HG03175 (cell line): ENCODE data around the gene SEBOX.
A peak's percentile ranks its signal among the peaks of the same experiment; 100 is the strongest.

ENCODE experiments used
- ATAC-seq: cut with Tn5 transposase; IDR thresholded peaks from one replicate; pipeline ENCODE4 v1.9.1; 2021; ENCODE audit warnings: mild to moderate bottlenecking, moderate library complexity; ENCODE audit not compliant: unreplicated experiment

SEBOX gene

DNA sequence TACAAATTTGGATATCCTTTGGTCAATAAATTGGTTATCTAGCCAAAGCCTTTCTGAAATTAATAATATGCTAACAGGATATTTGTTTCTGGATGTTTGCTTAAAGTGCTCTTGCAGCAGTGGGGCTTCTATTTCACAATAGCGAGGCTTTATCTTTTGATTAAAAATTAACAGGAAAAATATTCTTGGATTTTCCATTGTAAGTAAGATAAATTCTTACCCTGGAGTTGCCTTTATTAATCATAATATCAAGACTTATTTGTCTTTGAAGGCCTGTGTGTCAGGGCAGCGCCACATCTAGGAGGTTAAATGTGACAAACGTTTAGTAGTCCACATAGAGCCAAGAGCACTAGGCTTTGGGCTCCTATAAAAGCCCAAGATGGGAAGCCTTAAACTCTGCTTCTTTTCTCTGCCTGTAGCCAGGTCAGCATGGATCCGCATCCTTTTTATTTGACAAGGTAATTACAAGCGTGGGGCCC, 40.7 kb downstream of the SEBOX start:
- ATAC-seq: no peak

DNA sequence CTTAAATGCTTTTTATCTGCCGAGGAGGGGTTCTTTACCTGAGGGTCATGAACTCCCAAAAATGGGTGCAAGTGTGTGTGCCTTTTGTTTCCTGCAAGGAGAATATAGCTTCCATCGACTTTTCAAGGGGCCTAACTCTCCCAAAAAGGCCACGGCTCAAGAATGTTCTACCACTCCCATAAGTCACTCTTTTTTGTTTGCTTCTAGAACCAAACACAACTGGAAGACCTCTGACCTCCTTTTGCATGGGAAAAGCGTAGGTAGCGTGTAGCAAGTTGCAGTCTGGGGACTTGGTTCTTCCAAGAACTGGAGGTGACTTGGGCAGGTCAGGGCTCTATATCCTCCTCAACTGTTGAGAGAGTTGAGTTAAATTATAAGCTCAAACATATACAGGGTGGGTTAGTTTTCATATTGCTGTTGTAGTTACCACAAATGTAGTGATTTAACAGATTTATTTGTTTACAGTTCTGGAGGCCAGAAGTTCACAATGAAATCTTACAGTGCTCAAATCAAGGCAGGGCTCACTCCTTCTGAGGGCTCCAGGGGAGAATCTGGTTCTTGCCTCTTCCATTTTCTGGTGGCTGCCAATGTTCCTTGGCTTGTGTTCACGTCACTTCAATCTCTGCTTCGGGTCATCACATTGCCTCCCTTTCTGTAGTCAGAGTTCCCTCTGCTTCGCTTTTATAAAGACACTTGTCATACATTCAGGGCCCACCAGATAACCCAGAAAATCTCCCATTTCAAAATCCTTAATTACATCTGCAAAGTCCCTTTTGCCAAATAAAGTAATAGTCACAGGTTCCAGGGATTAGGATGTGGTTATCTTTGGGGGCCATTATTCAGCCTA, 44.6 kb downstream of the SEBOX start:
- ATAC-seq: no peak

GRCh38 chr17:28319598-28319935, 45.4 kb downstream of the SEBOX start:
- no peak for ATAC-seq

DNA sequence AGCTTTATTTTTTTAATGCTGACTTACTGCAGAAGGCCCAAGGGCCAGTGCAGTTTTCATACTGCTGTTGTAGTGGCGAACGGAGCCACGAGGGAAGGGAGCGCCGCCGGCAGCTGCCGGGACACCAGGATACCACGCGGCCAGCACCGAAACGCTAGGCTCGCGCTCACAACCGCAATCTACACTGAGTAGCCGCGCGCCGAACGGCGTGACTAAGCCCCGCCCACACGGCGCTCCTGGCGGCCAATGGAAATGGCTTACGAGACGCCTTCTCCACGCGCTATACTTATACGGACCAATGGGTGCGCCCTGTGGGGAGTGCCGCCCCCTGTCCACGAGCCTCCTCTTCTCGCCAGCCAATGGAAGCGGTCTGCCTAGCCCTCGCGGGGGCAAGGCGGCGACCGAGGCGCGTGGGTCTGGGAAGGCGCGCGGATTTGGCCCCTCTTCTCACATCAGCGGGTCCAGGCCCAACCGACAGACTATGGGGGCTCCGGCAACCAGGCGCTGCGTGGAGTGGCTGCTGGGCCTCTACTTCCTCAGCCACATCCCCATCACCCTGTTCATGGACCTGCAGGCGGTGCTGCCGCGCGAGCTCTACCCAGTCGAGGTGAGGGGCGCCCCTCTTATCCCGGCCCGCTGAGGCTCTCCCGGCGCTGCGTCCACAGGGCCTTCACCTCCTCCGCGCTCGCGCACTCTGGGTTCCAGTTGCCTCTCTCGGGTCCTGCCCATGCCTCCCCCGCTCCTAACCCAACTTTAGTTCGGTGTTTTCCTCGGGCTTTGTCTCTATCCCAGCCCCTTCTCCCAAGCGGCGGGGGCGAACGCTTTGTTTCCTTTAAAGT, 46.0 kb downstream of the SEBOX start, which contains the start of gene TMEM97:
Gene TMEM97, plus strand, starts transcription at position 442 of the 839 bp plus-strand sequence. Its CDS starts 40 bp downstream, at position 482.
- ATAC-seq: peak; percentile 94

DNA sequence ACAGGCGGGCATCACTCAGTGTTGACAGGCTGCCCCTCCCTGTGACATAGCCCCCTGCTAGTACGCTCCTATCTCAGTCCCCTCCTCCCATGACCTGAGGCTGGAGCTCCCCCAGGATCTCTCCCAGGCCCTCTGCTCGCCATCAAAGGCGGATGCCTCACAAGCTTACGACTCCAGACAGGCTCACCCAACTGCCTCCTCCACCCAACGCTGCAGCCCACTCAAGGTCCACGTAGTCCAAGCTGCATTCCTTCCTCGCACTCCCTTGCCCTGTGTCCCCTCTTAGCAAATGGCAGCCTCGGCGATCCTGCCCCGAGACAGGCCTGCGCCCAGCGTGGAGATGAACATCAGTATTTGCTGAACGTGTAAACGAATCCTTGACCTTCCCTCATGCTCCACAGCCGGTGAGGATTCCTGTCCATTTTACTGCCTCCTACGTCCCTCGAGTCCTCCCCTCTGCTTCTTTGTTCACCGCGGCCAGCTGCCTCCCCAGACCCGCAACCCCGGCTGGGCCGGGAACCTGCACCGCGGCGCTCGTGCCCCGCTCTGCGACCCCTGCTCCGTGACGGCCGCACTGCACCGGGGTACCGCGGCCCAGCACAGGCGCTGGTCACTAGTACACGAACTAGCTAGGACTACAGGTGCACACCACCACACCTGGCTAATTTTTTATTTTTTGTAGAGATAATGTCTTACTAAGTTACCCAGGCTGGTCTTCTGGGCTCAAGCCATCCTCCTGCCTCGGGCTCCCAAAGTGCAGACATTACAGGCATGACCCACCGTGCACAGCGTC, 46.8 kb downstream of the SEBOX start:
- ATAC-seq: peak; percentile 0

DNA sequence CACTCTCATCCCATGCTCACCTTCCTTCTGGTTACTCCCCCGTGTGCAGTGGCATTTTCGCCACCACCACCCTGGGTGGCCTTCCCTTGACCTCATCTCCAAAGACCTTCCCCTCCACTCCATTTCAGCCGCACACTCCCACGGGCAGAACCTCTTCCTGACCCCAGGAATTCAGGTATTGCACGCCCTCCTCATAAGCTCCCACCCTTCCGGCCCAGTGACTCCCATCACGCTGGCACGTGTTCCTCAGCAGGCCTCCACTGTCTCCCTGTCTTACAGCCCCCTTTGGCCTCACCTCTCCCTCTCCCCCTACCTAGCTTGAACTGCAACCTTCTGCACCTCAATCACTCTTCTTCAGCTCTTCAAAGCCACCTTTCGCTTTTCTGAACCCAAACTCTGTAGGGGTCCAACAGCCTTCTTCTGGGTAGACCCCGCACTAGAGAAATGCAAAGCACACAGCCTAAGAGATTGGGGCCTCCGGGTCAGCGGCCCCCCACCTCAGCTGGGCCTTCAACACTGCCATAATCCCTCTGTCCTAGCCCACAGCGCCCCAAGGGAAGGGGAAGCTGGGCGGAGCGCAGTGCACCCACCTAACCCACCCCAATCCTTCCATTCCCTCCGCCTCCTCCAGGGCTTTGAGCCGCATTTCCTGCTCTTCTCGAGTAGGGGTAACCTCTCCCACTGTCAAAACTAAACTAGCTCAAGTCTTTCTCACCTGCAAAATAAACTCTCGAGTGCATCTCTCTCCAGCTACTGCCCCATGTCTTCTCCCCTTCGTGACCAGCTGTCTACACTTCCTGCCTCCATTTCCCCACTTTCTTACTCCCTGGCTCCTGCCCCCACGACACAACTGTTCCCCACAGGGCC, 47.7 kb downstream of the SEBOX start:
- no peak for ATAC-seq

DNA sequence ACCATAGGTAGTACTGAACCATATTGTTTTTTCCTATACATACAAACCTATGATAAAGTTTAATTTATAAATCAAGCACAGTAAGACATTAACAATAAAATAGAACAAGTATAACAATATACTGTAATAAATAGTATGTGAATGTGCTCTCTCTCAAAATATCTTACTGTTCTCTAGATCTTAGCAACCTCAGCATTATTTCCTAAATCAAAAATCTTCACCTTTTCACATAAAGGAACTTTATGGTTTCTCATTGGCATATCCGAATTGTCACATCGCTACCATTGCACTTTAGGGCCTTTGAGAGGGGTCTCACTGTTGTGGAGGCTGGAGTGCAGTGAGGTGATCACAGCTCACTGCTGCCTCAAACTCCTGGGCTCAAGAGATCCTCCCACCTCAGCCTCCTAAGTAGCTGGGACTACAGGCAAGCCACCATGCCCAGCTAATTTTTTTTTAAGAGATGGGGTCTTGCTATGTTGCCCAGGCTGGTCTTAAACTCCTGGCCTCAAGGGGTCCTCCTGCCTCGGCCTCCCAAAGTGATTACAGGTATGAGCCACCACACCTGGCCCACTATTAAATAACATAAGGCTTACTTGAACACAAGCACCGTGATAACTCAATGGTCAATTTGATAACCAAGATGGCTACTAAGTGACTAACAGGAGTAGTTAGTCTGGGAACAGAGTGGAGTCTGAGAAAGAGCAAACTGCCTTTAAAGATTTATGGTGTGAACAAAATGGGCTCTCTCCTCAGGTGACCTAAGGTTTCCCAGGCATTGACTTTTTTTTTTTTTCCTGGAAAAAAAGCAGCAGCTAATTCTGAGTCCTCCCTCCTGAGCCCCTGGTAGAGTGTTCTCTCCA, 48.9 kb downstream of the SEBOX start:
- no peak for ATAC-seq

- ATAC-seq: no peak
Observed at GRCh38 chr17:28313841-28314240, 51.2 kb downstream of the SEBOX start.
